AG09309 (cell line): ENCODE results near the gene NTRK3.

Source experiments
- DNase-seq: peaks from one replicate; pipeline ENCODE4 v3.0.0-alpha.2; 2010; ENCODE audit warnings: low read depth
- H3K4me3 ChIP-seq: 2 replicates; pipeline ENCODE4 v1.5.1; 2011; ENCODE audit warnings: mild to moderate bottlenecking, low read depth, low read length, moderate library complexity; ENCODE audit not compliant: control insufficient read depth
- CTCF ChIP-seq: IDR thresholded peaks from 2 replicates; pipeline ENCODE4 v1.5.1; 2011; ENCODE audit warnings: mild to moderate bottlenecking, low read depth, low read length, inconsistent platforms; ENCODE audit not compliant: insufficient read depth, control insufficient read depth; ENCODE audit errors: missing control alignments

NTRK3 gene

GRCh38 chr15:88262064-88262463 lies 5.5 kb upstream of the NTRK3 start:
- no peak for TF ChIP-seq CTCF
- DNase-seq = no peak
- H3K4me3 ChIP-seq = no peak overlapping the region

DNA sequence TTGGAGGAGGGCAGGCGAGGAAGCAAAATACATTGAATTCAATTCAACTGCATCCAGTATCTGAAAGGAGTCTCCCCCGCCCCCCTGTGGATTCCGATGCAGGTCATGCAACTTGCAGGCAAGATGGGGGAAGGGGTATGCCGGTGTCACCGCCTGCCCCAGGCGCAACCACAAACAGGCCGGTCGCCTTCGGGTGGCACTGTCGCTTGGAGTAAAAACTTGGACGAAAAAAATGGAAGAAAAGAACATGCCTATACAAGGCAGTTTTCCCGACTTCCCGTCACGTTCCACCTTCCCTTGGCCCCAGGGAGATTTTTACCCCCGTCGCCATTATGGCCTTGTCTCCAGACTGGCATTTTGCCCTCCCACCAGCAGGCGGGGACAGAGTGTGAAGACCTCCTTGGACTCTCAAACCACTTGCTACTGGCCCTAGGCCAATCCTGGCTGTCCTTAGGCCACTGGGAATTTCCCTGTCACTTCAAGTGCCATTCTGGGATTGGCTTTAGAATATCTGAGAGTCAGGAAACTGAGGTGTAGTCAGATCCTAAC lies 1.6 kb upstream of the NTRK3 start:
- TF ChIP-seq CTCF = peak; percentile 24
- no peak for DNase-seq
- H3K4me3 ChIP-seq = no peak overlapping the region

- TF ChIP-seq CTCF = no peak
- peak overlapping the region; percentile 23 for H3K4me3 ChIP-seq
- DNase-seq = no peak
These were observed 963 bp upstream of the NTRK3 start for GRCh38 chr15:88257311-88258092.

- peak overlapping the region; percentile 17 for H3K4me3 ChIP-seq
- no peak for DNase-seq
These were observed 858 bp downstream of the NTRK3 start for GRCh38 chr15:88255484-88256278.

GRCh38 chr15:88255087-88255483 lies 1.5 kb downstream of the NTRK3 start:
- no peak for DNase-seq
- H3K4me3 ChIP-seq = no peak overlapping the region
- TF ChIP-seq CTCF = no peak

More at GRCh38 chr15:88255484-88256278, 858 bp downstream of the NTRK3 start:
- TF ChIP-seq CTCF = no peak

DNA sequence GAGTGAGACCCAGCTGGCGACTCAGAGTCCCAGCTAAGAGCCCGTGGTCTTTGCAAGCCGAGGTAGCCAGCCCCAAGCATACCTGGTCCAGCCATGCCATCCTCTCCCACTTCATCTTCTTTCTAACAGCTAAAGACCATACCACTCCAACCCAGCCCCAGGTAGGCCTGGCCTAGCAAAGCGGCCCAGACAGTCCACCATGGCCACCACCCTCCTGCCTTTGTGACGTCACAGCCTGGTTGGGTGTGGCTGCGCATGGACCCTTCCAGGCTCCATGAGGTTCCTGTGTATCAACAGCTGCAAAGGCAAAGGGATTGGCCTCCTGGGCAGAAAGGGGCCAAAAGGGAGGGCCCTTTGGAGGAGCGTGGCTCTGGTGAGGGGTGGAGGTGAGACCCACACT lies 4.1 kb downstream of the NTRK3 start:
- no peak for TF ChIP-seq CTCF
- H3K4me3 ChIP-seq = no peak overlapping the region
- no peak for DNase-seq
